KMS-11 (cell line): ENCODE results near the gene TADA3.

Experiments
- H2AFZ ChIP-seq: fragments of 200-600 bp; sonication (generic); 2 replicates; pipeline ENCODE4 v1.6.1; 2016; ENCODE audit warnings: antibody characterized with exemption, mixed run types, low read depth
- H3K27ac ChIP-seq: fragments of 200-600 bp; sonication (generic); 2 replicates; pipeline ENCODE4 v1.6.1; 2016; ENCODE audit warnings: mild to moderate bottlenecking, mixed run types
- H3K27me3 ChIP-seq: fragments of 200-600 bp; sonication (generic); 2 replicates; pipeline ENCODE4 v1.6.1; 2017; ENCODE audit warnings: mild to moderate bottlenecking, low read depth, mixed run types, moderate library complexity; ENCODE audit not compliant: insufficient read depth
- H3K36me3 ChIP-seq: fragments of 200-600 bp; sonication (generic); 2 replicates; pipeline ENCODE4 v1.6.1; 2017; ENCODE audit warnings: mild to moderate bottlenecking, mixed run types; ENCODE audit not compliant: insufficient read depth
- H3K4me1 ChIP-seq: fragments of 200-600 bp; sonication (generic); 2 replicates; pipeline ENCODE4 v1.6.1; 2016; ENCODE audit warnings: mild to moderate bottlenecking, low read depth, mixed run types; ENCODE audit not compliant: poor library complexity, severe bottlenecking
- H3K4me2 ChIP-seq: fragments of 200-600 bp; sonication (generic); 2 replicates; pipeline ENCODE4 v1.7.0; 2016; ENCODE audit warnings: mild to moderate bottlenecking, mixed run types
- H3K4me3 ChIP-seq: fragments of 200-600 bp; sonication (generic); IDR thresholded peaks from 2 replicates; pipeline ENCODE4 v1.6.1; 2017; ENCODE audit warnings: low read depth, low read length, mixed read lengths; ENCODE audit not compliant: insufficient read depth
- H3K79me2 ChIP-seq: fragments of 200-600 bp; sonication (generic); 2 replicates; pipeline ENCODE4 v1.6.1; 2016; ENCODE audit warnings: low read depth, mixed run types; ENCODE audit not compliant: insufficient read depth
- H3K9ac ChIP-seq: fragments of 200-600 bp; sonication (generic); 2 replicates; pipeline ENCODE4 v1.6.1; 2016; ENCODE audit warnings: mild to moderate bottlenecking, mixed run types
- H4K20me1 ChIP-seq: fragments of 200-600 bp; sonication (generic); 2 replicates; pipeline ENCODE4 v1.6.1; 2016; ENCODE audit warnings: mild to moderate bottlenecking, mixed run types; ENCODE audit not compliant: insufficient read depth
- CTCF ChIP-seq: fragments of 200-600 bp; sonication (generic); conservative IDR thresholded peaks from 2 replicates; pipeline ENCODE4 v1.6.1; 2017; ENCODE audit warnings: low read depth, mild to moderate bottlenecking, antibody characterized with exemption, low read length, moderate library complexity, mixed read lengths

The TADA3 gene

GRCh38 chr3:9781978-9782603, 10.2 kb downstream of the TADA3 start:
- H3K79me2 ChIP-seq: no peaks in the 10 kb centered on the region
- H3K4me1 ChIP-seq: peaks cover 20% of the 10 kb centered on the region
- no peaks in the 10 kb centered on the region for H3K27me3 ChIP-seq
- H3K9ac ChIP-seq: no peak overlapping the region
- no peaks in the 10 kb centered on the region for H3K36me3 ChIP-seq
- H2AFZ ChIP-seq: no peak overlapping the region
- no peaks in the 10 kb centered on the region for H4K20me1 ChIP-seq
- no peak overlapping the region for H3K4me2 ChIP-seq
- TF ChIP-seq CTCF: no peak
- no peak overlapping the region for H3K27ac ChIP-seq
- no peak overlapping the region for H3K4me3 ChIP-seq

- Histone ChIP-seq H3K36me3 (no peaks in the 10 kb centered on the region), H3K4me3 (no peak overlapping the region), H3K27me3 (no peaks in the 10 kb centered on the region), H3K4me1 (peaks cover 20% of the 10 kb centered on the region), H3K79me2 (no peaks in the 10 kb centered on the region), H3K9ac (no peak overlapping the region), H2AFZ (no peak overlapping the region), H4K20me1 (no peaks in the 10 kb centered on the region), H3K4me2 (no peak overlapping the region), H3K27ac (no peak overlapping the region)
- no peak for TF ChIP-seq CTCF
These were observed 10.7 kb downstream of the TADA3 start for GRCh38 chr3:9781551-9781950.

- Histone ChIP-seq H3K27ac (no peak overlapping the region), H3K9ac (no peak overlapping the region), H3K4me1 (peaks cover 20% of the 10 kb centered on the region), H3K79me2 (no peaks in the 10 kb centered on the region), H4K20me1 (no peaks in the 10 kb centered on the region), H2AFZ (no peak overlapping the region), H3K4me3 (no peak overlapping the region), H3K27me3 (no peaks in the 10 kb centered on the region), H3K4me2 (no peak overlapping the region), H3K36me3 (no peaks in the 10 kb centered on the region)
- TF ChIP-seq CTCF: no peak
These were observed 11.4 kb downstream of the TADA3 start for GRCh38 chr3:9780910-9781309.

- no peaks in the 10 kb centered on the region for H4K20me1 ChIP-seq
- H3K4me1 ChIP-seq: peaks cover 20% of the 10 kb centered on the region
- no peak overlapping the region for H3K27ac ChIP-seq
- no peak overlapping the region for H2AFZ ChIP-seq
- no peak overlapping the region for H3K4me3 ChIP-seq
- no peak for TF ChIP-seq CTCF
- no peak overlapping the region for H3K9ac ChIP-seq
- no peak overlapping the region for H3K4me2 ChIP-seq
- H3K27me3 ChIP-seq: no peaks in the 10 kb centered on the region
- no peaks in the 10 kb centered on the region for H3K79me2 ChIP-seq
- no peaks in the 10 kb centered on the region for H3K36me3 ChIP-seq
These were observed 11.8 kb downstream of the TADA3 start for GRCh38 chr3:9780458-9780812.
